ENCODE measurements around the gene CERKL. TPM values are rescaled to one million over a fixed set of nuclear protein-coding genes. Genes with fewer than 3 reads are reported as not detected.

Gene CERKL
- total and polyA plus RNA-seq, 2 experiments from 2014 or later: 1.9 to 2.3 TPM

DNA sequence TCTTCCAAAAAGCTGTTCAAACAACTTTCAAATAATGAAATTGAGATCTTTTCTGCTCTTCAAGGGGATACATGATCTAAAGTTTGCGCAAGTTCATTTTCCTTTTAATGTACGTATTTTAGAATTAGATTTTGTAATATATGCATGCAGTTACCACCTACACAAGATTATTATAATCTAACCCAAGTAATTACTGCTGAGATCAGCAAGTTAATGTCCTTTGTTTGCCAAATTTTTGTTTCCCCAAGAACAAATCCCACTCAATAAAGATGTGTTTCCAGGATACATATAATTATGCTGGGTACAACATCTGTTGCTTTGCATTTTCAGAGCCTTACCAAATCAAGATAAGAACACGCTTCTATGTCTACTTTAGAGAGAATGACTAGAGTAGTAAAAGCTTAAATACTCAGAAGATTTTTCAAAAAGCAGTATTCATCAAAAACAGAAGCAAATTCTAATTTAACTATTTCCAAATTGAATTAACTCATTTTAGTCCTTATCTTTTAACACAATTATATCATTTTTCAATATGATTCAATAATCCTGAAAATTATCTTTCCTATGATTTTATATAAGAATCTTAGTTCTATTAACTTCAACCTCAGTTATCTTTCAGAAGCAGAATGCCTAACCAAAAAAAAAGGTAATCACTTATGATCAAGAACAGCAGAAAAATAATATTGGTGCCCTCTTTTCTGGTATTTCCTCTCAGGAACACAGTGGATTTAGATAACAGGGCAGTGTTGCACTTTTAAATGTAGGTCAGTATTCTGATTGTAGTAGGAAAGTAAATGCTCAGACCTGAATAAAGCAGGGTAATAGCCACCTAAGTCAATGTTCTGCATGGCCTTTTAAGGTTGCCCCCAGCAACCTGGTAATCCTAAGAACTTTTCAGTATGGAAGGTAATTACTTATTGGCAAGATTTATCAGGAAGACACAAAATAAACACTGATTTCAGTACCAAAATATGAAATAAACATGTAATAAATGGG lies 28.0 kb downstream of the CERKL start:
- no peaks in the 10 kb centered on the region for H4K20me1 ChIP-seq (ENCODE audit: insufficient read depth, poor library complexity, severe bottlenecking)
- H3K27ac ChIP-seq: no peak overlapping the region
- peaks cover 4% of the 10 kb centered on the region for H3K4me1 ChIP-seq (ENCODE audit: insufficient read depth)
- 78% methylated on average over 3 of the region's 3 CpGs for WGBS (ENCODE audit: low lambda C conversion rate, missing lambda C conversion rate)
- H2AFZ ChIP-seq: no peak overlapping the region
- no peak overlapping the region for H3K4me3 ChIP-seq
- H3K27me3 ChIP-seq: no peaks in the 10 kb centered on the region
- H3K4me2 ChIP-seq: no peak overlapping the region
- no peaks in the 10 kb centered on the region for H3K9me3 ChIP-seq (ENCODE audit: low read depth)
- H3K36me3 ChIP-seq (replicated peaks; ENCODE audit: insufficient read depth, low read depth): no peaks in the 10 kb centered on the region
- TF ChIP-seq EZH2 (IDR thresholded peaks at IDR 0.05; ENCODE audit: borderline replicate concordance) (no peak), EZH2phosphoT487 (IDR thresholded peaks at IDR 0.05; ENCODE audit: low read depth, severe bottlenecking, unreplicated experiment) (no peak)
- TF ChIP-seq, protein P1, sequence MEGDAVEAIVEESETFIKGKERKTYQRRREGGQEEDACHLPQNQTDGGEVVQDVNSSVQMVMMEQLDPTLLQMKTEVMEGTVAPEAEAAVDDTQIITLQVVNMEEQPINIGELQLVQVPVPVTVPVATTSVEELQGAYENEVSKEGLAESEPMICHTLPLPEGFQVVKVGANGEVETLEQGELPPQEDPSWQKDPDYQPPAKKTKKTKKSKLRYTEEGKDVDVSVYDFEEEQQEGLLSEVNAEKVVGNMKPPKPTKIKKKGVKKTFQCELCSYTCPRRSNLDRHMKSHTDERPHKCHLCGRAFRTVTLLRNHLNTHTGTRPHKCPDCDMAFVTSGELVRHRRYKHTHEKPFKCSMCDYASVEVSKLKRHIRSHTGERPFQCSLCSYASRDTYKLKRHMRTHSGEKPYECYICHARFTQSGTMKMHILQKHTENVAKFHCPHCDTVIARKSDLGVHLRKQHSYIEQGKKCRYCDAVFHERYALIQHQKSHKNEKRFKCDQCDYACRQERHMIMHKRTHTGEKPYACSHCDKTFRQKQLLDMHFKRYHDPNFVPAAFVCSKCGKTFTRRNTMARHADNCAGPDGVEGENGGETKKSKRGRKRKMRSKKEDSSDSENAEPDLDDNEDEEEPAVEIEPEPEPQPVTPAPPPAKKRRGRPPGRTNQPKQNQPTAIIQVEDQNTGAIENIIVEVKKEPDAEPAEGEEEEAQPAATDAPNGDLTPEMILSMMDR (IDR thresholded peaks at IDR 0.05; ENCODE audit: poor library complexity): no peak
- H3K9me2 ChIP-seq (replicated peaks; ENCODE audit: insufficient read depth): no peaks in the 10 kb centered on the region
- DNase-seq (ENCODE audit: low spot score): no peak
- no peaks in the 10 kb centered on the region for H3K79me2 ChIP-seq

DNA sequence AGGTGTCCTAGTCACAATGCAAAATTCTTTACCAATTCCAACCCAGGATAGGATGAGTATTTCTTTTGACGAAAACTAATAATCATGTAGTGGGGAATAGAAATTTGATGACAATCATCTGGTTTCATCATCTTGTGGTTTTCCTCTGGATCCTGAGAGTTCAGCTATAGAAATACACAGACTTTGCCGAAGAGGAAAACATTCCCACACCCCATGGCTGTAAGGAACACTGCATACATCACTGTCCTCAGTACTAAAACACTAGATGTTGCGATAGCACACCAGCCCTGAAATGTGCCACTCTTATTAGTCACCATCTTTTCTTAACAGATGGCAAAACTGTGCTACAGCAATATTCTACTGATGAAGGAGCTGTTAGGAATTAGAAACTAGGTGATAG lies 29.4 kb downstream of the CERKL start:
- no peaks in the 10 kb centered on the region for H3K36me3 ChIP-seq (replicated peaks; ENCODE audit: insufficient read depth, low read depth)
- no peaks in the 10 kb centered on the region for H3K9me3 ChIP-seq (ENCODE audit: low read depth)
- peaks cover 4% of the 10 kb centered on the region for H3K4me1 ChIP-seq (ENCODE audit: insufficient read depth)
- H3K79me2 ChIP-seq: no peaks in the 10 kb centered on the region
- H3K9me2 ChIP-seq (replicated peaks; ENCODE audit: insufficient read depth): no peaks in the 10 kb centered on the region
- 91% methylated on average over 3 of the region's 3 CpGs for WGBS (ENCODE audit: low lambda C conversion rate, missing lambda C conversion rate)
- no peaks in the 10 kb centered on the region for H3K27me3 ChIP-seq
- no peak overlapping the region for H2AFZ ChIP-seq
- H4K20me1 ChIP-seq (ENCODE audit: insufficient read depth, poor library complexity, severe bottlenecking): no peaks in the 10 kb centered on the region
- H3K27ac ChIP-seq: no peak overlapping the region
- H3K4me2 ChIP-seq: no peak overlapping the region
- no peak for TF ChIP-seq EZH2phosphoT487 (IDR thresholded peaks at IDR 0.05; ENCODE audit: low read depth, severe bottlenecking, unreplicated experiment)
- no peak for TF ChIP-seq EZH2 (IDR thresholded peaks at IDR 0.05; ENCODE audit: borderline replicate concordance)
- TF ChIP-seq, protein P1 (IDR thresholded peaks at IDR 0.05; ENCODE audit: poor library complexity): no peak
- no peak overlapping the region for H3K4me3 ChIP-seq
- DNase-seq (ENCODE audit: low spot score): no peak

DNA sequence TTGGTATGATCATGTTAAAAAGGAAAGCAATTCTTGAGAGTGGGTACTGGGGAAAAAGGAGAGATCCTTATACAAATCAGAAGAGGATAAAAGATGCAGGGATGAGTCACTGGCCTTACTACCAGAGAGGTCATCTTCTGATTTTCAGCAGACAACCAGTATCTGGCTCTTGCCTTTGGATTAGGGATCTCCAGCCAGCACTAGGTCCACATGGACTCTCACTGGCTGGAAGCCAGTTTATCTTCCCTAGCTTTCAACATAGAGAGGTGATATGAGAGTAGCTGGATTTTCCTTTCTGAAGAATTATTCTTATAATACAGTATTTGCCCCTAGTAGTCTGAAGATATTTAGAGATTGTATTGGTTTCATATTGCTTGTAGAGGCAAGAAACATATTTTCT lies 30.2 kb downstream of the CERKL start:
- Histone ChIP-seq H3K27me3 (no peaks in the 10 kb centered on the region), H3K9me3 (ENCODE audit: low read depth) (no peaks in the 10 kb centered on the region), H3K4me2 (no peak overlapping the region), H3K9me2 (replicated peaks; ENCODE audit: insufficient read depth) (no peaks in the 10 kb centered on the region), H3K79me2 (no peaks in the 10 kb centered on the region), H3K27ac (no peak overlapping the region), H2AFZ (no peak overlapping the region), H3K4me1 (ENCODE audit: insufficient read depth) (peaks cover 4% of the 10 kb centered on the region), H3K4me3 (no peak overlapping the region), H3K36me3 (replicated peaks; ENCODE audit: insufficient read depth, low read depth) (no peaks in the 10 kb centered on the region), H4K20me1 (ENCODE audit: insufficient read depth, poor library complexity, severe bottlenecking) (no peaks in the 10 kb centered on the region)
- DNase-seq (ENCODE audit: low spot score): no peak
- TF ChIP-seq EZH2phosphoT487 (IDR thresholded peaks at IDR 0.05; ENCODE audit: low read depth, severe bottlenecking, unreplicated experiment) (no peak), EZH2 (IDR thresholded peaks at IDR 0.05; ENCODE audit: borderline replicate concordance) (no peak)
- TF ChIP-seq, protein P1 (IDR thresholded peaks at IDR 0.05; ENCODE audit: poor library complexity): no peak
